Gastroesophageal sphincter (tissue), 4 donors: ENCODE results near the gene ZNF267. TPM values are rescaled to one million over a fixed set of nuclear protein-coding genes. Genes with fewer than 3 reads are reported as not detected.

Experiments
- ATAC-seq: fragments of 150-250 bp; one replicate; pipeline ENCODE4 v1.9.1; 2016; ENCODE audit warnings: mild to moderate bottlenecking, moderate library complexity
- H3K27ac ChIP-seq, 4 donors: fragments of 200-600 bp; sonication (generic) in 3 of 4; 1 replicate in 3 of 4; 2 replicates in 1 of 4; pipeline ENCODE4 v1.5.1; 2016 to 2019
- H3K27me3 ChIP-seq: fragments of 200-600 bp; sonication (generic); one replicate; pipeline ENCODE4 v1.5.1; 2019
- H3K36me3 ChIP-seq, 2 donors: fragments of 200-600 bp; sonication (generic); one replicate each; pipeline ENCODE4 v1.5.1; 2019; ENCODE audit warnings: control low read depth in 1 of 2
- H3K4me1 ChIP-seq, 3 donors: fragments of 200-600 bp; sonication (generic); 1 replicate in 2 of 3; 2 replicates in 1 of 3; pipeline ENCODE4 v1.5.1; 2016 to 2019; ENCODE audit warnings: control low read depth in 2 of 3
- H3K4me3 ChIP-seq, 2 donors: fragments of 200-600 bp; sonication (generic); one replicate each; pipeline ENCODE4 v1.5.1; 2019; ENCODE audit warnings: mild to moderate bottlenecking in 1 of 2, moderate library complexity in 1 of 2
- H3K9me3 ChIP-seq, 3 donors: fragments of 200-600 bp; sonication (generic); one replicate each; pipeline ENCODE4 v1.5.1; 2017 to 2019; ENCODE audit warnings: control low read depth in 2 of 3
- CTCF ChIP-seq, 4 experiments: fragments of 200-600 bp in 2 of 4; fragments of 450-650 bp in 2 of 4; sonication (generic) in 1 of 4; IDR thresholded peaks; one replicate each; pipeline ENCODE4 v1.5.1; 2017 to 2019; ENCODE audit warnings: antibody characterized with exemption in 4 of 4, mild to moderate bottlenecking in 2 of 4, moderate library complexity in 2 of 4
- EP300 ChIP-seq: sonication (generic); formaldehyde crosslinking; IDR thresholded peaks from one replicate; pipeline ENCODE4 v1.6.1; 2017; ENCODE audit warnings: antibody characterized with exemption, mild to moderate bottlenecking
- POLR2A ChIP-seq, 2 donors: fragments of 450-650 bp; IDR thresholded peaks; one replicate each; pipeline ENCODE4 v1.6.1; 2017; ENCODE audit warnings: antibody characterized with exemption in 2 of 2, mild to moderate bottlenecking in 2 of 2, moderate library complexity in 1 of 2
- POLR2AphosphoS5 ChIP-seq: sonication (generic); formaldehyde crosslinking; IDR thresholded peaks from one replicate; pipeline ENCODE4 v1.6.1; 2017; ENCODE audit warnings: antibody characterized with exemption
- WGBS, 2 donors: methylation state at CpG; one replicate each; pipeline ENCODE4 v1.1.5; 2018; ENCODE audit warnings: low coverage in 1 of 2; 5-methylcytosine and 5-hydroxymethylcytosine counted together
- total RNA-seq, 4 donors: library from RNA; depleted of rRNA; stranded (reverse); fragments of >200 nt; gene quantifications; one replicate each; pipeline ENCODE4 v1.1.0, GENCODE V29; 2016

The ZNF267 gene
- total RNA-seq, 4 donors from 2014 or later, result 5.2 to 12.8 (median 8.0) TPM

GRCh38 chr16:31874366-31875111 lies 932 bp downstream of the ZNF267 start:
- no peak for TF ChIP-seq CTCF (IDR thresholded peaks at IDR 0.05)
- TF ChIP-seq EP300, result no peak
- peak; percentile 7 for TF ChIP-seq POLR2AphosphoS5
- peak overlapping the region; percentile 67 to 73 for H3K4me3 ChIP-seq

GRCh38 chr16:31875112-31875803 lies 1.7 kb downstream of the ZNF267 start:
- ATAC-seq, result no peak
- Histone ChIP-seq H3K4me1 (peaks cover 3 to 57% (median 40%) of the 10 kb centered on the region in 3 donors), H3K27ac (peak overlapping the region in 3 of 4 donors; percentile 35 to 94 (median 94)), H3K27me3 (no peaks in the 10 kb centered on the region), H3K9me3 (no peaks in the 10 kb centered on the region), H3K4me3 (peak overlapping the region in 1 of 2 donors; percentile 67), H3K36me3 (peaks cover 0 to 4% of the 10 kb centered on the region in 2 donors)
- TF ChIP-seq EP300 (no peak), POLR2AphosphoS5 (no peak), POLR2A (IDR thresholded peaks at IDR 0.05) (no peak), CTCF (IDR thresholded peaks at IDR 0.05) (no peak)
- 49 to 62% methylated on average over 3 to 5 of the region's 5 CpGs for WGBS, 2 donors

More at GRCh38 chr16:31874366-31875111, 932 bp downstream of the ZNF267 start:
- WGBS, 2 donors, result 1% methylated on average over 11 to 14 of the region's 14 CpGs
- Histone ChIP-seq H3K36me3 (peaks cover 0 to 4% of the 10 kb centered on the region in 2 donors), H3K9me3 (no peaks in the 10 kb centered on the region), H3K4me1 (peaks cover 0 to 50% (median 34%) of the 10 kb centered on the region in 3 donors), H3K27ac (peak overlapping the region; percentile 75 to 94 (median 91)), H3K27me3 (no peaks in the 10 kb centered on the region)
- no peak for ATAC-seq

- no peak for ATAC-seq
- Histone ChIP-seq H3K27ac (no peak overlapping the region), H3K27me3 (no peaks in the 10 kb centered on the region), H3K36me3 (peaks cover 0 to 4% of the 10 kb centered on the region in 2 donors), H3K4me3 (no peak overlapping the region), H3K9me3 (no peaks in the 10 kb centered on the region), H3K4me1 (peaks cover 3 to 65% (median 46%) of the 10 kb centered on the region in 3 donors)
- no peak for TF ChIP-seq EP300
- WGBS, 2 donors, result 63 to 71% methylated on average over 2 to 4 of the region's 4 CpGs
These were observed 2.4 kb downstream of the ZNF267 start for GRCh38 chr16:31875928-31876547.

GRCh38 chr16:31876951-31877828 lies 3.6 kb downstream of the ZNF267 start:
- no peak for ATAC-seq
- Histone ChIP-seq H3K27ac (peak overlapping the region in 3 of 4 donors; percentile 44 to 59 (median 52)), H3K27me3 (no peaks in the 10 kb centered on the region), H3K36me3 (peaks cover 0 to 4% of the 10 kb centered on the region in 2 donors), H3K9me3 (no peaks in the 10 kb centered on the region), H3K4me1 (peaks cover 3 to 70% (median 46%) of the 10 kb centered on the region in 3 donors), H3K4me3 (no peak overlapping the region)
- TF ChIP-seq EP300 (no peak), POLR2A (IDR thresholded peaks at IDR 0.05) (no peak), POLR2AphosphoS5 (no peak), CTCF (IDR thresholded peaks at IDR 0.05) (no peak)
- WGBS, 2 donors, result 31 to 32% methylated on average over 5 of the region's 5 CpGs
